Stromal cell of bone marrow (primary cell): Measurements from ENCODE around the gene SLC2A6.

Experiments
- DNase-seq: peaks from one replicate; pipeline ENCODE4 v3.0.0-alpha.2; 2012; ENCODE audit warnings: low read depth

SLC2A6 gene

GRCh38 chr9:133437753-133438531 is 41.0 kb downstream of the SLC2A6 start:
- no peak for DNase-seq

GRCh38 chr9:133436681-133437080 is 42.2 kb downstream of the SLC2A6 start:
- DNase-seq: no peak

DNA sequence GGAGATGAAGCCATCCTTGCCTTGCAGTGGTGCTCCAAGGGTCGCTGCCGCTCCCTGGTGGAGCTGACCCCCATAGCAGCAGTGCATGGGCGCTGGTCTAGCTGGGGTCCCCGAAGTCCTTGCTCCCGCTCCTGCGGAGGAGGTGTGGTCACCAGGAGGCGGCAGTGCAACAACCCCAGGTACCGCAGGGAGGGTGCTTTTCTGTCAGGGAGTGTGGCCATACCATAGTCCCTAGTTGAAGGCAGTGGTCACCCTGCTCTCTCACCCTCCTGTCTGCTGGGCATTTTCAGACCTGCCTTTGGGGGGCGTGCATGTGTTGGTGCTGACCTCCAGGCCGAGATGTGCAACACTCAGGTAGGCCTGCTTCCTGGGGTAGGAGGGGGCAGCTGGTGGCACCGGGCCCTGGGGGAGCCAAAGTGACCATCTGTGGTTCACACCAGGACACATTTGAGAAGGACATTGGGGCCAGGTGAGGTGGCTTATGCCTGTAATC is 45.5 kb downstream of the SLC2A6 start:
- no peak for DNase-seq

GRCh38 chr9:133430244-133430643 is 48.7 kb downstream of the SLC2A6 start:
- no peak for DNase-seq

DNA sequence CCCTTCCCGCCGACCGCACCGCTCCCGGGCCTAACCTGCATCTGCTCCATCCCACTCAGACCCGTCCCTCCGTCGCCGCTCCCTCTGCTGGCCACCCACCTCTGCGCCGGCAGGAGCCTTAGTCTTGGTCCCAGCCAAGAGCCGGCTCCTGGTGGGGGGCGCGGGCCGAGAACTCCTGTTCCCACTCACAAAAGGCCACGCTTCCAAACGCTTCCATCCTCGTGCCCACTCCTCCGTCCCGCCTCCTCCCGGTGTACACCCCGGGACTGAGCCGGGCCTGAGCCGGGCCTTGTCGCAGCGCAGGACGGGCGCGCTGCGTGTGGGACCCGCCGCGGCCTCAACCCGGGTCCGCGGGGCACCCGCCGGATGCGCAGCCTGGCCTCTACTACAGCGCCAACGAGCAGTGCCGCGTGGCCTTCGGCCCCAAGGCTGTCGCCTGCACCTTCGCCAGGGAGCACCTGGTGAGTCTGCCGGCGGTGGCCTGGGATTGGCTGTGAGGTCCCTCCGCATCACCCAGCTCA is 49.2 kb downstream of the SLC2A6 start:
- no peak for DNase-seq

GRCh38 chr9:133429214-133429613 is 49.7 kb downstream of the SLC2A6 start:
- DNase-seq: no peak

DNA sequence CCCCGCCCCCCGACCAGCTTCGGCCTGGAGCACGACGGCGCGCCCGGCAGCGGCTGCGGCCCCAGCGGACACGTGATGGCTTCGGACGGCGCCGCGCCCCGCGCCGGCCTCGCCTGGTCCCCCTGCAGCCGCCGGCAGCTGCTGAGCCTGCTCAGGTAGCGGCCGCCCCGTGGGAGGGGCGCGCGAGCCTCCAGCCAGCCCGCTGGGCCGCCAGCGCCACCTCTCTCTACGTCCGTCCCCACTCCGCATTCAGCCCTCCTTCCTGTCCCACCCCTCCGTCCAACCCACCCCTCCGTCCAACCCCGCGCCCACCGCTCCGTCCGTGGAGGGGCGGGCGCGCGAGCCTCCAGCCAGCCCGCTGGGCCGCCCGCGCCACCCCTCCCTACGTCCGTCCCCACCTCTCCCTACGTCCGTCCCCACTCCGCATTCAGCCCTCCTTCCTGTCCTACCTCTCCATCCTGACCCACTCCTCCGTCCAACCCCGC is 50.2 kb downstream of the SLC2A6 start:
- DNase-seq: no peak

GRCh38 chr9:133427658-133428348 is 51.1 kb downstream of the SLC2A6 start:
- no peak for DNase-seq

- DNase-seq: no peak
These were observed 52.9 kb downstream of the SLC2A6 start for GRCh38 chr9:133426011-133426410.

GRCh38 chr9:133425049-133425632 is 53.8 kb downstream of the SLC2A6 start:
- DNase-seq: no peak

- DNase-seq: no peak
These were observed 54.7 kb downstream of the SLC2A6 start for GRCh38 chr9:133424187-133424586.

- DNase-seq: no peak
These were observed 55.7 kb downstream of the SLC2A6 start for GRCh38 chr9:133423216-133423615.

GRCh38 chr9:133421615-133422542 is 57.0 kb downstream of the SLC2A6 start, which contains the start of gene ADAMTS13:
Gene ADAMTS13, plus strand, starts transcription at chr9:133422367. Its CDS starts 77 bp downstream, at chr9:133422444.
- no peak for DNase-seq
